Measurements from ENCODE around the gene PHC3.

PHC3 gene

DNA sequence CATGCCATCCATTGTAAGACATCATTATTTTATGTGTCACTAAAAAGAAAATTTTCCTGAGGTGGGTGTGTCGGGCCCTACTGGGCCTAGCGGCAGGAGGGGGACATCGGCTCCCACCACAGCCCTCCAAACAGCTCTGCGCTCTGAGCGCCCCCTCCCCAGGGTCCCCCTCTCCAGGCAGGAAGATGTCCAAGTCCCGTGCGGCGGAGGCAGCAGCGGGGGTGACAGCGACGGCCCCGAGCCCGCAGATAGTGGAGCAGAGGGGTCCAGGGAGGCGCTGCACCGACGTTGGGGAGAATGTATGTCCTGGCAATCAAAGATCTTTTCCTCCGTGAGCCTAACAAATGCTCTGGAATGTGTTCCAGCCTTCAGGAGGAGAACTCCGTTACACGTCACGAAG lies 119.5 kb downstream of the PHC3 start:
- Histone ChIP-seq H4K20me1 (no peaks in the 10 kb centered on the region), H3K36me3 (no peaks in the 10 kb centered on the region), H3K9ac (no peak overlapping the region), H3K27me3 (no peaks in the 10 kb centered on the region), H3K27ac (no peak overlapping the region), H3K4me1 (peaks cover 8 to 27% (median 17%) of the 10 kb centered on the region in 10 experiments), H3K4me3 (no peak overlapping the region), H3K9me3 (replicated peaks in 1 of 11) (peaks cover 0 to 23% (median 19%) of the 10 kb centered on the region in 11 experiments; a peak in 18 of 22 replicates), H3K4me2 (no peak overlapping the region)
- no peak for TF ChIP-seq Cebpa-rat (IDR thresholded peaks at IDR 0.05)

DNA sequence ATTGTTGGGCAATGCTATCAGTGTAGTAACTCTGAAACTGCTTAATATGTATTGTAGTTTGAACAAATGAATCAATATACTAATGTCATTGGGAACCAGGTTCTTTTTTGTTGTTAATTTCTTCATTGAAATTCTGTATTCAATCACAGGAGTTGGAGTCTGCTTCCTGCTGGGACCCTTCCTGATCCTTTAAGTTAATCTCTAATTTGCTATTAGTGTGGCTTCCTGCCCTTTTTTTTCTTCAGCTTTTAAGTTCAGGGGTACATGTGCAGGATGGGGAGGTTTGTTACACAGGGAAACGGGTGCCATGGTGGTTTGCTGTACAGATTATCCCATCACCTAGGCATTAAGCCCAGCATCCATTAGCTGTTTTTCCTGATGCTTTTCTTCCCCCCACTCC lies 122.1 kb downstream of the PHC3 start:
- Histone ChIP-seq H3K9ac (no peak overlapping the region), H3K27ac (no peak overlapping the region), H4K20me1 (no peaks in the 10 kb centered on the region), H3K27me3 (no peaks in the 10 kb centered on the region), H3K4me1 (peaks cover 8 to 35% (median 20%) of the 10 kb centered on the region in 10 experiments), H3K9me3 (replicated peaks in 1 of 11) (peaks cover 0 to 22% (median 14%) of the 10 kb centered on the region in 11 experiments; a peak in 18 of 22 replicates), H3K36me3 (no peaks in the 10 kb centered on the region), H3K4me3 (no peak overlapping the region), H3K4me2 (no peak overlapping the region)
- no peak for TF ChIP-seq Cebpa-rat (IDR thresholded peaks at IDR 0.05)

DNA sequence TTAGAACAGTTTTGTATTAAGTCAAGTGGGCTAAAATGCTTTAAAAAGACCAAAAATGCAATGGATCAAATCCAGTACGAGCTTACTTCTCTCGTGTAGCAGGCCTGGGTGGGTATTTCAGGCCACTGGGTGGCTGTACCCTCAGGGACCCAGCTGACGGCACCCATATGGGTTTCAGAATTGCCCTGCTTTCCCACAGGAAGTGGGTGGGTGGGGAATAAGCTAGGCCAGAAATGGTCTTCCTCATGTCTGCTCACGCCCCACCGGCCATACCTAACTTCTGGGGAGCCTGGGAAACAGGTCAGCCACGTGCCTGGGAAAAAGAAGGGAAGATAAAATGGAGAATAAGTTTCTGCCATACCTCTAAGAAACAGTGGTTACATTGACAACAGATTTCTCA lies 123.4 kb downstream of the PHC3 start:
- no peak overlapping the region for H3K4me3 ChIP-seq
- TF ChIP-seq Cebpa-rat (IDR thresholded peaks at IDR 0.05): no peak
- no peaks in the 10 kb centered on the region for H3K27me3 ChIP-seq
- H4K20me1 ChIP-seq: no peaks in the 10 kb centered on the region
- no peak overlapping the region for H3K27ac ChIP-seq
- H3K4me2 ChIP-seq: peak overlapping the region; percentile 44 to 78 (median 69)
- H3K9ac ChIP-seq: no peak overlapping the region
- H3K36me3 ChIP-seq: no peaks in the 10 kb centered on the region
- H3K9me3 ChIP-seq (replicated peaks in 1 of 11): peaks cover 0 to 13% (median 11%) of the 10 kb centered on the region in 11 experiments; a peak in 17 of 22 replicates
- H3K4me1 ChIP-seq: peaks cover 8 to 28% (median 17%) of the 10 kb centered on the region in 10 experiments

- Histone ChIP-seq H3K9ac (no peak overlapping the region), H3K4me1 (peaks cover 8 to 28% (median 17%) of the 10 kb centered on the region in 10 experiments), H3K27ac (no peak overlapping the region), H3K4me3 (no peak overlapping the region), H3K4me2 (peak overlapping the region; percentile 2 to 78 (median 69); a peak in 18 of 22 replicates), H3K36me3 (no peaks in the 10 kb centered on the region), H4K20me1 (no peaks in the 10 kb centered on the region), H3K27me3 (no peaks in the 10 kb centered on the region), H3K9me3 (replicated peaks in 1 of 11) (peaks cover 0 to 7% (median 6%) of the 10 kb centered on the region in 11 experiments; a peak in 16 of 22 replicates)
- no peak for TF ChIP-seq Cebpa-rat (IDR thresholded peaks at IDR 0.05)
Observed at GRCh38 chr3:170057550-170057949, 124.0 kb downstream of the PHC3 start.

GRCh38 chr3:170056710-170057454 lies 124.7 kb downstream of the PHC3 start:
- Histone ChIP-seq H3K27ac (no peak overlapping the region), H3K36me3 (no peaks in the 10 kb centered on the region), H3K4me1 (peaks cover 8 to 28% (median 17%) of the 10 kb centered on the region in 10 experiments), H3K9ac (no peak overlapping the region), H3K4me3 (no peak overlapping the region), H3K4me2 (peak overlapping the region in 6 of 11 experiments; percentile 15 to 78 (median 68); a peak in 7 of 22 replicates), H4K20me1 (no peaks in the 10 kb centered on the region), H3K27me3 (no peaks in the 10 kb centered on the region), H3K9me3 (replicated peaks in 1 of 11) (peaks cover 0 to under 1% (median 0%) of the 10 kb centered on the region in 11 experiments; a peak in 2 of 22 replicates)
- TF ChIP-seq Cebpa-rat (IDR thresholded peaks at IDR 0.05): no peak

DNA sequence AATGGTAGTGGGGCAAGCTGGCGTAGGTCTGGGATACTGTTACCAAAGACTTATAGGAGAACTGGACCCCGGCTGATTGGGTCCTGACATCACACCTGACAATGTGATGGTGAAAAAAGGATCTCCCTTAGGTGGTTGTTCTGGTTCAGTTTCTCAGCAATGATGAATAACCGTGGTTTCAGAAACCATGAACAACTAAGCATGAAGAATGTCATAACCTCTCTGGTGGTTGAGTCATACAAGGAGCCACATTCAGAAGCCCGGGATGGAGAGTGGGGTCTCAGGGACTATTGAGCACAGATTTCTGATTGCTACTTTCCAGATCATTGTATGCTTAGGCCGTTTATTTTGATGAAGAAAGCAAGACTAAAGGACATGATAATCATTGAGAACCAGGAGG lies 126.3 kb downstream of the PHC3 start:
- Histone ChIP-seq H3K27me3 (no peaks in the 10 kb centered on the region), H3K27ac (no peak overlapping the region), H3K9ac (no peak overlapping the region), H3K4me2 (0 out of 22 replicates have a peak overlapping the region, but pooled peaks of 2 of the 11 experiments have one; percentile 13 to 20), H3K4me3 (no peak overlapping the region), H3K4me1 (peaks cover 8 to 28% (median 17%) of the 10 kb centered on the region in 10 experiments), H3K9me3 (replicated peaks in 1 of 11) (no peaks in the 10 kb centered on the region), H3K36me3 (no peaks in the 10 kb centered on the region), H4K20me1 (no peaks in the 10 kb centered on the region)
- no peak for TF ChIP-seq Cebpa-rat (IDR thresholded peaks at IDR 0.05)

DNA sequence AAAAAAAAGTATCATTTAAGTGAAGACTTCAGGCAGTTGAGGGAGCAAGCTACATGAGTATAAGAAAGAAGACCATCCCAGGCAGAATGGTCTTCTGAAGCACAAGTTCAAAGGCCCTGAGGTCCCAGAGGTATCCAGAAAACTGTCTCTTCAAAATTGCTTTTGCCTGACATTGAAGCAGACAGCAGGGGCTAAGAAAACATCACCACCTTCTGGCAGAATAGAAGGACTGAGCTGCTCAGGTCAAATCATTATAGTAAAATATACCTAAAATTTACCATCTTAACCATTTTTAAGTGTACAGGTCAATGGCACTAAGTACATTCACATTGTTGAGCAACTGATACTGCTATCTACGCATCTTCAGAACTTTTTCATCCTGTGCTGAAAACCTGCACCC lies 127.3 kb downstream of the PHC3 start:
- TF ChIP-seq Cebpa-rat (IDR thresholded peaks at IDR 0.05): no peak
- Histone ChIP-seq H3K9ac (no peak overlapping the region), H3K27ac (no peak overlapping the region), H3K4me2 (no peak overlapping the region), H3K4me1 (peaks cover 8 to 34% (median 21%) of the 10 kb centered on the region in 10 experiments), H3K27me3 (no peaks in the 10 kb centered on the region), H3K36me3 (no peaks in the 10 kb centered on the region), H3K9me3 (replicated peaks in 1 of 11) (no peaks in the 10 kb centered on the region), H4K20me1 (no peaks in the 10 kb centered on the region), H3K4me3 (no peak overlapping the region)

DNA sequence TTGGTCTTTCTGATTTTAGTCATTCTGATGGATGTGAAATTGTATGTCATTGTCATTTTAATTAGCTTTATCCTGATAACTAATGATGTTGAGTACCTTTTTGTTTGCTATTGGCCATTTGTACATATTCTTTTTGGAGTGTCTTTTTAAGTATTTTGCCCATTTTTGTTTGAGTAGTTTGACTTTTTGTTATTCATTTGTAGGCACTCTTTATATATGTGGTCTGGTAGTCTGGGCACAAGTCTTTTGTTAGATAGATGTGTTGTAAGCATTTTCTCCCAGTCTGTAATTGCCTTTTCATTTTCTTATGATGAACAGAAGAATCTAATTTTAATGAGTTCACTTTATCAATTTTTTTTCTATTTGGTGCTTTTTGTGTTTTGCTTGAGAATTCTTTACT lies 129.1 kb downstream of the PHC3 start:
- Histone ChIP-seq H4K20me1 (no peaks in the 10 kb centered on the region), H3K4me2 (no peak overlapping the region), H3K27ac (no peak overlapping the region), H3K36me3 (no peaks in the 10 kb centered on the region), H3K27me3 (no peaks in the 10 kb centered on the region), H3K9ac (no peak overlapping the region), H3K9me3 (replicated peaks in 1 of 11) (no peaks in the 10 kb centered on the region), H3K4me3 (no peak overlapping the region), H3K4me1 (peaks cover 0 to 22% (median 9%) of the 10 kb centered on the region in 10 experiments; a peak in 16 of 20 replicates)
- no peak for TF ChIP-seq Cebpa-rat (IDR thresholded peaks at IDR 0.05)

GRCh38 chr3:170050753-170051152 lies 130.8 kb downstream of the PHC3 start:
- H4K20me1 ChIP-seq: no peaks in the 10 kb centered on the region
- no peak overlapping the region for H3K27ac ChIP-seq
- H3K4me2 ChIP-seq: no peak overlapping the region
- no peaks in the 10 kb centered on the region for H3K27me3 ChIP-seq
- H3K9ac ChIP-seq: no peak overlapping the region
- H3K36me3 ChIP-seq: no peaks in the 10 kb centered on the region
- peaks cover 3 to 17% (median 9%) of the 10 kb centered on the region in 10 experiments; a peak in 14 of 20 replicates for H3K4me1 ChIP-seq
- no peak for TF ChIP-seq Cebpa-rat (IDR thresholded peaks at IDR 0.05)
- H3K4me3 ChIP-seq: no peak overlapping the region
- H3K9me3 ChIP-seq (replicated peaks in 1 of 11): no peaks in the 10 kb centered on the region

All from BLaER1 treated with 17β-estradiol and CSF1 and Interleukin-3, amounts not matched to agents 10 nM and 100 nM (cell line).